Skin of body (tissue), 2 donors: ENCODE measurements around the gene LAD1. TPM values are rescaled to one million over a fixed set of nuclear protein-coding genes. Genes with fewer than 3 reads are reported as not detected.

Experiments used
- DNase-seq: peaks from one replicate; lab custom pipeline; 2025; lab: John Stamatoyannopoulos, UW
- total RNA-seq: library from RNA; depleted of rRNA; stranded (reverse); fragments of >200 nt; gene quantifications from one replicate; pipeline ENCODE4 v1.2.3, GENCODE V29; 2014

Gene LAD1, protein sequence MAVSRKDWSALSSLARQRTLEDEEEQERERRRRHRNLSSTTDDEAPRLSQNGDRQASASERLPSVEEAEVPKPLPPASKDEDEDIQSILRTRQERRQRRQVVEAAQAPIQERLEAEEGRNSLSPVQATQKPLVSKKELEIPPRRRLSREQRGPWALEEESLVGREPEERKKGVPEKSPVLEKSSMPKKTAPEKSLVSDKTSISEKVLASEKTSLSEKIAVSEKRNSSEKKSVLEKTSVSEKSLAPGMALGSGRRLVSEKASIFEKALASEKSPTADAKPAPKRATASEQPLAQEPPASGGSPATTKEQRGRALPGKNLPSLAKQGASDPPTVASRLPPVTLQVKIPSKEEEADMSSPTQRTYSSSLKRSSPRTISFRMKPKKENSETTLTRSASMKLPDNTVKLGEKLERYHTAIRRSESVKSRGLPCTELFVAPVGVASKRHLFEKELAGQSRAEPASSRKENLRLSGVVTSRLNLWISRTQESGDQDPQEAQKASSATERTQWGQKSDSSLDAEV
- 35.7 TPM for total RNA-seq

DNA sequence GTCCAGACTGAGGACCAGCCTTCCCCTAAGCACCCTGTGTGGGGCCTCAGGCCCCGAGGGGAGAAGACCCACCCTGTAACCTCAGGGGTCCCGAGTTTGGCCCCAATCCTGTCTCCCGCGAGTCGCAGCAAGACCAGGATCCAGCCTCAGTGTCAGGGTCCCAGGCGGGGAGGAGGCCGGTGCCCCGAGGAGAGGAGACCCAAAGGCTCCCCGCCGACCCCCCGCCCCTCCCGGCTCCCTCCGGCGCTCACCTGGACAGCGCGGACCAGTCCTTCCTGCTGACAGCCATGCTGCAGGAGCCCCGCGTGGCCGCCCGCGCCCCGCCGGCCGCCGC is at the start of gene LAD1:
LAD1 (minus strand) TSS at position 307 of the 334 bp plus-strand sequence; CDS start at position 289, 18 bp downstream.
- no peak for DNase-seq

DNA sequence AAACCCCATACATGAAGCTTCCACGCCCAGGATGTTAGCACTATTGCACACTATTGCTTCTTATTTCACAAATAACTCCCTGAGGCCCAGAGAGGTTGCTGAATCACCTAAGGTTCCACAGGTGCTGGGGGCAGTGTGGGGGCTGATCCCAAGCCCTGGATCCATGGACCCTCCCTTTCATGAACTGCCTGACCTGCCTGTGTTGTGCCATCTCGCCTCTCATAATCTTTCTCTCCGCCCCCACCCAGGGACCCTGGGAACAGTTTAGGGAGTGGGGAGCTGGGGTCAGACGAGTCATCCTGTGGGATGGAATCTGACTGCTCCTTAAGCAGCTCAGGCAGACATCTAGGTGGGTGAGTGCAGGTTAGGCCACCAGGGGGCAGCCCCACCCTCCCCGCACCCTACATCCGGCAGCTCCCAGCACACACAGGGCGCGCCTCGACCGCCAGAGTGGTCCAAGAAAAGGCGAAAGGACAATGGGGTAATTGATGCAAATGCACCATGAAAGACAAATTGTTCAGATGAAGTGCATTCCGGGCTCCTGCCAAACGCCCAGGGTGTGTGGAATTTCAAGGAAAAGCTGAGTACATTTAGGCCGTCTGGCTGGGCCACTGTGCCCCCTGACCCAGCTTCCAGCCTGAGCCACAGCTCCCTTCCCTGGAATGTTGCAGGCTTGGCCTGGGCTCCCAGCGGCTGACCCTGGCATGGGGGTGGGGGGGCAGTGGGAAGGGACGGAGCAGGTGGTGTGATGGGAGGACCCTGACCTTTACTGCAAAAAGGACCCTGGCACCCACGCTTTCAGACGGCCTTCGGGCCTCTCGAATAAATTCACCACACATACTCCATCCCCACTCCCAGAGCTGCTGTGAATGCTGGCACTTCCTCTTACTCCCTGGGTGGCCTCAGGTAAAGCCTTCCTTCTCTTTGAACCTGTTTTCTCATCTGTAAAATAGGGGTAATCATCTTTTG is 49.1 kb upstream of the LAD1 start:
- no peak for DNase-seq

DNA sequence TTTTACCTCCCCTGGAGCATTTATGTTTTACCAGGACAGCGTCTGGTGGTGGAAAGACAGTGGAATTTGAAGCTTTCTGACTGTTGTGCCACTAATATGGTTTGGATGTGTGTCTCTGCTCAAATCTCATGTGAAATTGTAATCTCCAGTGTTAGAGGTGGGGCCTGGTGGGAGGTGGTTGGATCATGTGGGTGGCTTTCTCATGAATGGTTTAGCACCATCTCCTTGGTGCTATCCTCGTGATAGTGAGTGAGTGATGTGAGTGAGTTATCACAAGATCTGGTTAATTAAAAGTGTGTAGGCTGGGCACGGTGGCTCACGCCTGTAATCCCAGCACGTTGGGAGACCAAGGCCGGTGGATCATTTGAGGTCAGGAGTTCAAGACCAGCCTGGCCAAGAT is 46.2 kb upstream of the LAD1 start:
- no peak for DNase-seq

DNA sequence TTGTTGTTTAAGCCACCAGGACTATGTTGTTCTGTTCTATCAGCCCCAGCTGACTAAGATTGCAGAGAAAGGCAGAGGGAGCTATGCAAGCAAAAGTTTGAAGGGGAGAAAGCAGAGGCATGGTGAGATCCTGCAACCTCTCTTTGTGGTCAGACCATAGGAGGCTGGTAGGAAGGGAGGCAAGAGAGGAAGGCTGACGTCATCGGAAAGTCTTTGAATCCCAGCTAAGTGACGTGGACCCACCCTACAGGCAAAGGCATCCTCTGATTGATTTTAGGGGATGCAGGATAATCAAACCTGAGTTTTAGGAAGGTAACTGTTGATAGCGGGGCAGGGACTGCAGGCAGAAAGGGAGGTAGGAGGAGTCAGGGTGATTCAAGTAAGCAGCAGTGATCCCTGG is 45.7 kb upstream of the LAD1 start:
- DNase-seq = no peak

DNA sequence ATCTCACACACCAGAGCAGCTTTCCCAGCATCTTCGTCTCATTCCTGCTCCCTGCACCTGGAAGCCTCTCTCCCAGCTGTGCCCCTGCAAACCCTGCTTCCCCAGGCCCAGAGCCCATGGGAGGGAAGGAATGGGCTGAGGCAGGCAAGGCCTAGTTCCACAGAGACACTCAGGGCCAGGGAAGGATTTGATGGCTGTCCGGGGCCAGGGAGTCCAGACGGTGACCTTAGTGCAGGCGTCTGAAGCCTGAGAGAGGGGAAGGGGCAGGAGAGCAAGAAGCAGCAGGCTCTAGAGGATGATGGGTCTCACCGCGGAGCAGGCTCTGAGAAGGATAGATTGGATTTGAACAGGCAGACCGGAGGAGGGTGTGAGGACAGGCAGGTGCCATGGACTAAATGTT is 44.6 kb upstream of the LAD1 start:
- no peak for DNase-seq

DNA sequence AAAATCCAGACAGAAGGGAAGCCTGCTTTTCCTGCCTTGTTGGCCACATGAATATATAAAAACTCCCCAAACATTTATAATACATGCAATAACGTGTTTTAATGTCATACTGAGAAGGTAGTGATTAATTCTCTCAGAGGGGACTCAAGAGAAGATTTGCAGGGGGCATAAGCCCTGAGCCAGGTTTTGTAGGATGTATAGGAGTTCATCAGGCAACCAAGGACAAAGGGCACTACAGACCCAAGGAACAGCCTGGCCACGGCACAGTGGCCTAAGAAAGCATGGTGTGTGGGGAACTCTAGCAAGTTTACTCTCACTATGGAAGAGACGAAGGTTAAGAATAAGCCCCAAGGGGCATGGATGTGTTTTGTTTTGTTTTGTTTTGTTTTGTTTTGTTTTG is 37.8 kb upstream of the LAD1 start:
- no peak for DNase-seq

DNA sequence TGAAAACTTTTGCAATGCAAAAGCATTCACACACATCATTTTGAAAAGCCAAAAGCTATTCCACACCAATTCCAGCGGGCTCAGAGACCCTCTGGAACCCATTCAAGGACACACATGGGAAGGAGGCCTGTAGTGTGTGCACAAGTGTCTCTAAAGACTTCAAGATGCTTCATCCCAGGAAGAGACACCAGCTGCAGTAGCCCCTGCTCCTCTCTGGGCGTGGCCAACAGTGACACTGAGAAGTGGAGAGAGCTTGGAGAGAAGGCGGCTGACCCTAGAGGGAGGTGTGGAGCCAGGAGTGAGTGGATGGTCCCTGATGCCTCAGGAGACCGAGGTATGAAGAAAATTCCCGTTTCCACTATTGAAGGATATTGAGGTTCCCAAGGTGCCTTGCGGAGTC is 37.3 kb upstream of the LAD1 start:
- DNase-seq = no peak

DNA sequence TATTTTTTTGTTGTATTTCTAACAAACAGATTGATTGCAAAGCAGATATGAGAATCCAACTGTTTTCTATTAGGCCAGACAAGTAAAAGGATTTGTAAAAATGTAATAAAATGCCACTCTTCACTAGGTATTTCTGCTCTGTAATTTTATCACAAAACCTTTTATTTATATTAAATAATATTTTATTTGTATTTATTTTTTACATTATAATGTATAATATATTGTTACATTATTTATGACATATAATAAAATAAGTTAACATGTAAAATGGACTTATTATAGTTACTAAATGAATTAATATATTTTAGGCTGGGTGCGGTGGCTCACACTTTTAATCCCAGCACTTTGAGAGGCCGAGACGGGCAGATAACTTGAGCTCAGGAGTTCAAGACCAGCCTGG is 35.1 kb upstream of the LAD1 start:
- DNase-seq = no peak

DNA sequence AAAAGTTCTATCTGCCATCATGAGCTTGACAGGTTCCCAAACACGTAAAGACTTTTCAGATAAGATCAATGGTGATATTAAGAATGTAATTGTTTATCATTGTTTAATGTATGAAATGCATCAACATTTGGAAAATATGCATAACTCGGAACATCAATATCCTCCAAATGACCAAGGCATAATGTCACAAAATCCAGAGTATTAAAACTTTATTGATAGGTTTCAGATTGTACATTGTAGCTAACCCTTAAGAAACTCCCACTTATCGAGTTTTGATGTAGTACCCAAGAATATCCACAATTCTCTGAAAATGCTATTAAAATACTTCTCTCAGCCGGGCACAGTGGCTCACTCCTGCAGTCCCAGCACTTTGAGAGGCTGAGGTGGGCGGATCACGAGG is 34.5 kb upstream of the LAD1 start:
- no peak for DNase-seq

DNA sequence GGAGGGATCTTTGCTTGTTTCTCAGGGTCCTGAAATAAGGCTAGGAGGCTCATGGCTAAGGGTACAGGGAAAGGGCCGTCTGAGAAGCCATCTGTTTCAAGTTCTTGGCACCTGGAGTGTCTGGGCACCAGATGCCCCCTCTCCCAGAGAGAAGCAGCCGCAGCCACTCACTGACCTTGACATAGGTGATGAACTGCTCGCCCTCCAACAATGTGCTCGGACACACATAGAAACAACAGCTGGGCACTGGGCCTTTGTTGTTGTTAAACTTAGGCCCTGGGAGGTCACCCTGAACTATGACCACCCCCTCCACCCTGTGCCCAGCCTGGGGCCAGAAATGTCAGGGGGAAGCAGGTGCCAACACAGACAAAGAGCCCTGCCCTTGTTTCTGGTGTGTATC is 31.7 kb upstream of the LAD1 start:
- DNase-seq = no peak

DNA sequence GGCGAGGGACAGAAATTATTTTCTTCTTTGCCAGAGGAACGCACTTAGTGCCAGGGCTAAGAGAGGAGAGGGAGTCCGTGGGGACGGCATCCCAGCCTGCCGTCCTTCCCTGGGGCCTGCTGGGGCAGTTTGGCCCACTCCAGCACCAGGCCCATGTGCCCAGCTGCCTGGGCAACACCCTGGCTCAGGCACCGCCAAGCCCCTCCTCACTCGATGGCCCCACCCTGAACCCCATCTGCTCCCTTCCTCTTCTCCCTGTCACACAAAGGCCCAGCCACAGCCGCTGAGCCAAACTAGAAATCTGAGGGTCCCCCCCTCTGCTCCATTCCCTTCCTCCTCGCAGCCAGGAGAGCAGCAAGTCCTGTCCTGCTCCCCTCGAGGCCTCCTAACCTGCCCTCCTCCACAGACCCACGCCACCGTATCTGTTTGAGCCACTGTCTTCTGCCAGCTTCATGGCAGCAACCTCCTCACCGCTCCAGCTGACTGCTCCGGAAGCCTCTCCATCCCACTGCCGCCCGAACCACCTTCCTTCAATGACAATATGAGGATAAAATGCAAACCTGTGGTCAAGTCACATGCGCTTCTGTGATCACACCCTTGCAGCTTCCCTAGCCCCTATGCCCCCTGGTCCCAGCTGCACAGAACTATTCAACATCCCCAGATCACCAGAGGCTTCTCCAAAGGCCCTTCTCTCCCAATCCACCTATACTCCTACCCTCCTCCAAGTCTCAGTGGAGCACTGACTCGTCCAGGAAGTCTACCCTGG is 30.8 kb upstream of the LAD1 start:
- no peak for DNase-seq

DNA sequence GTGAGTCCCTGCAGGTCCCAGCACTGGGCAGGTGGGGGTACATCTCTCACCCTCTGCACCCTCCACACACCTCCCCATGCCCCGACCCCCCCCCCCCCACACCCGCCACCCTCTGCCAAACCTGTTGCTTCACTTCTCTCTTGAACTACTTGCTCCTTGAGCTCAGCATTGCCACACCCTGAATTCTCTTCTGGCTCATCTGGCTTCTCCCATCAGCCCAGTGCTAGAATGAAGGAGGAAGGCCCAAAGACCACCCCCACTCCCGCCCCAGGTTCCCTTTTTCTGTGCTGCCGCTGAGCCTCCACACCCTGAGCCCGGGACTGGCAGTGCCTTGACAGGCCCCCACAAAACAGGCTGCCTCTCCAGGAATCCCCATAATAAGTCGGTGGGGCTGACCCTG is 28.8 kb upstream of the LAD1 start:
- DNase-seq = no peak

DNA sequence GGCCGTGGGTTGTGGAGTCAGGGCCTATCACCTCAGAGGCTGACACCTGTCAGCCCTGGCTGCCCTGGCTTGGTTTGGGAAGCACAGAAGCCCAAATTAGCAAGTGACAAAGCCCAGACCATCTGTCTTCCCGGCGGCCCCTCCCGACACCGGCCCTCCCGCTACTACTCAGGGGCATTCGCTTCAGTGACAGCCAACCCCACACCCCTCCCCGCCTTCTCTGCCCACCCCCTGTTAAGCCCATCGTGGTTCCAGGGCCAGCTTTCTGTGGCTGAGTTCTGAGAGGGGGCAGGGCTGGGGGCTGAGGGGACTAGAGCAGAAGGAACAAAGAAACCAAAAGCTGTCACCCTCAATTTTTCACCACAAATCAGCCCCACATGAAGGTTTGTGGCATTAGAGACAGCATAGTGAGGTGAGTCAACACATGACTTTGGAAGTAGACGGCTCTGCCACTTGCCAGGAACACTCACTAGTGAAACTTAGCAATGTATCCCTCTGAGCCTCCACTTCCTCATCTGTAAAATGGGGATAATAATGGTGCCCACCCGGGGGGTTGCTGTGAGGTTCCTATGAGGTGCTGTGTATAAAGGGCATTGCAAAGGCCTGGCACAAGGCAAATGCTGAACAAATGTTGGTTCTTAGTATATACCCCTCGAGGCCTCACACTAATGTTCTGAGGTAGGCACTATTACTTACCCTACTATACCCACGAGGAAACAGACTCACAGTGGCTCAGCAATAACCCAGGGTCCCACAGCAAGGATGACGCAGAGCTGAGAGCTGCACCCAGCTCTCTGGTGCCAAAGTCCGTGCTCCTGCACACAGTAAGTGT is 27.6 kb upstream of the LAD1 start:
- DNase-seq = no peak

DNA sequence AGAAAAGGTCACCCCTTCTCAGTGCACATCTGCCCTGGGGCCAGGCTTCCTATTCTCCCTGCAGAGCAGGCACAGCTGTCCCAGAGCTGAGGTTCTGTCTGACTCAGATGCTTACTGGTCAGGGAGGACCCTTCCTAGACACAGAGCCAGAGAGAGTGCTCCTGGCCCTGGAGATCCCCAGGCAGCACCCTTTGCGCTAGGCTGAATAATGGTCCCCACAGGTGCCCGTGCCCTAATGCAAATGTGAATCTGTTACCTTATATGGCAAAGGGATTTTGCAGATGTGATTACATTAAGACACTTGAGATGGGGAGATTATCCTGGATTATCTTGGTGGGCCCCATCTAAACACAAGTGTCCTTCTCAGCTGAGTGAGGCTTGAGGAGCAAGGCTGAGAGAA is 25.0 kb upstream of the LAD1 start:
- DNase-seq = no peak

DNA sequence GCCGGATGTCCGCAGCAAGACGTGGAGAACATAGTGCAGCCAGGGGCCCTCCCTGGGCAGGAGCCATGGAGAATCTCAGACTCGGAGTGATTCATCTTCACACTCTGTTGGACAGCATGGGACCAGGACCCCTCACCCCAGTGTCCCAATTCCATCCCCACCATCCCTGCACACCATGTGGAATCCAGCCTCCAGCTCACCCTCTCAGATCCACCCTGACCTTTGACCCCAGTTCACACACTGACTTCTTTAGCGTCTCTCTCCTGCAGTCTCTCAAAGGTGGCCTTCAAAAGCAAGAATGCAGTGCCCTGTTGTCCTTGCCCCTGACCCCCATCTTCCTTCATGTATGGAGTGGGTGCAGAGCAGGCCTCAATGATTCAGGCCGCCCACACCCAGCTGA is 24.5 kb upstream of the LAD1 start:
- DNase-seq = no peak

DNA sequence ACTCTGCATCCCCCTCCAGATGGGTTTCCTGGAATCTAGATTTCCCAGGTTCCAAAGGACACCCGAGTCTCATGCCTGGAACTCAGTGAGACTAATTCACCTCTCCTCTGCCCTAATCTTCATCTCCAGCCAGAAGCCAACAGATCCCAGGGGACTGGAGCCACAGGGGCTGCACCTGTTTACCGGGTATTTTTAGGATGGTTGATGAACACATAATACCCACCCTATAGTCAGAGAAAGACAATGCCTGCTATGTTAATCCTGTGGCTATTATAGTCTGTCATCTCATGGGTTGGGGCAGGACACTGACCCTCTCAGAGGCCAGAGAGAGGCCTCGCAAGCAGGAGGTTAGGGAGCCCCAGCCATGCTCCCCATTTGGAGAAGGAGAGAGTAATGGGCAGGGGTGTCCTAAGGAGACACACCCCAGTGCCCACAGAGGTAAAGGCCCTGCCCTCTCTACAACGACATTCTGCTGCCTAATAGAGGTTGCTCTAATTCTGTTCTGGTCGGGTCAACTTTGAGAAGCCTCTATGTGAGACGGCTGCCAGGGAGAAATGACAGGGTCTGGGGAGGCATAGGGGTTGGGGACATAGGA is 23.4 kb upstream of the LAD1 start:
- DNase-seq = no peak

DNA sequence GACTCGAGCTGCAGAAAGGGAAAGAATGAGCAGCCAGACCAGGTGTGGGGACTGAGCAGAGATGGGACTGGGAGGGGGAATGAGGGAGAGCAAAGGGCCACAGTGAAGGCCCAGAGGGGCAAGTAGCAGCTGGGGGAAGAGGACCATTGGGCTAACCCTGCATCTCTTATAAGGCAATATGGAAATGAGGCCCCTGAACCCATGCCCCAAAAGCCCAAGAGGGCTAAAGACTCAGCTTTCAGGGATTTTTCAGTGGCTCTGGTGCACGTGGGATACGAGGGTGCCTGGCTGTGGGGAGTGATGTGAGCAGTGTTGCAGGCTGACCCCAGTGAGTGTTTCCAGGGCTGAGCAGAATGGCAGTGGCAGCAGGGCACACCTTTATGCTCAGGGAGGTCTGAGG is 22.9 kb upstream of the LAD1 start:
- DNase-seq = no peak

DNA sequence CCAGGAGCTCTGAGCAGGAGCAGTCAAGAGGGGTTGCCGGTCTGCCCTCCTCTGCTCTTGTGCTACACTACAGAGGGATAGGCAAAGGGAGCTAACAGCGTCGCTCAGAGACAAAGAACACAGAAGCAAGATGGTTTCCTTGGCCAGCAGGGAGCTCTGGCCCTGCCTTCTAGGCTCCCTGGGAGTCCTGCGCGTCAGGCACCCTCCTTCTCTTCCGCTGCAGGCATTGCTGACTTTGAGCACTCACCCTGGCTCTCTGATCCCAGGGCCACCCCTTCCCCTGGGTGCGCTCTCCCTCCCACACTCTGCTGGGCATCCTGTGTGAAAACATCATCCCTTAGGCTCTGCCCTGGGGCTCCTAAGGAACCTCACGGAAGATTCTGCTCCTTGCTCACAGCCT is 21.9 kb upstream of the LAD1 start:
- DNase-seq = no peak

DNA sequence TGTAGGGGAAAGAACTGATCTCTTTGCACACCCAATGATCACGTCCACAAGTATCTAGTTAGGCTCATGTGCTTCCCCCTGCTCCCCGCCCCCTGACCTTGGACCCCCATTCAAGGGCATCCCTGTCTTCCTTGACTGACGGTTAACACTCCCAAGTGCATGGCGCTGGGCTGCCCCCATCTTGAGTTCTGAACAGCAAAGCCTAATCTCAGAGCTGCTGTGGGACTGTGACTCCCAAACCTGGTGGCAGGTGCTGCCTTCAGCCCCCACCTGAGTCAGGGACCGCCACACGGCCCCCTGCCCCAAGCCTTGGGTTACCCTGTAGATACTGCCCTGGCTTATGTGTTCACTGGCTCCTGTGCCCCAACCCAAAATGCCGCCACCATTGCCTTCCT is 21.5 kb upstream of the LAD1 start:
- no peak for DNase-seq
